ENCODE measurements around the gene REL.

GRCh38 chr2:60857056-60857455 is 24.3 kb upstream of the REL start:
- TF ChIP-seq, protein P1, sequence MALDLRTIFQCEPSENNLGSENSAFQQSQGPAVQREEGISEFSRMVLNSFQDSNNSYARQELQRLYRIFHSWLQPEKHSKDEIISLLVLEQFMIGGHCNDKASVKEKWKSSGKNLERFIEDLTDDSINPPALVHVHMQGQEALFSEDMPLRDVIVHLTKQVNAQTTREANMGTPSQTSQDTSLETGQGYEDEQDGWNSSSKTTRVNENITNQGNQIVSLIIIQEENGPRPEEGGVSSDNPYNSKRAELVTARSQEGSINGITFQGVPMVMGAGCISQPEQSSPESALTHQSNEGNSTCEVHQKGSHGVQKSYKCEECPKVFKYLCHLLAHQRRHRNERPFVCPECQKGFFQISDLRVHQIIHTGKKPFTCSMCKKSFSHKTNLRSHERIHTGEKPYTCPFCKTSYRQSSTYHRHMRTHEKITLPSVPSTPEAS (tag by site-specific recombination; IDR thresholded peaks at IDR 0.05) = no peak
- TF ChIP-seq ZNF18 (tag by site-specific recombination; IDR thresholded peaks at IDR 0.05) (no peak), CTCF (tag by site-specific recombination; IDR thresholded peaks at IDR 0.05) (no peak), ZNF571 (tag by site-specific recombination; IDR thresholded peaks at IDR 0.05) (no peak), ZNF354C (tag by site-specific recombination; IDR thresholded peaks at IDR 0.05; ENCODE audit: borderline replicate concordance, low read depth) (no peak), ZNF350 (tag by site-specific recombination; IDR thresholded peaks at IDR 0.05) (no peak), REST (tag by site-specific recombination; IDR thresholded peaks at IDR 0.05) (no peak)
- TF ChIP-seq, protein P2, sequence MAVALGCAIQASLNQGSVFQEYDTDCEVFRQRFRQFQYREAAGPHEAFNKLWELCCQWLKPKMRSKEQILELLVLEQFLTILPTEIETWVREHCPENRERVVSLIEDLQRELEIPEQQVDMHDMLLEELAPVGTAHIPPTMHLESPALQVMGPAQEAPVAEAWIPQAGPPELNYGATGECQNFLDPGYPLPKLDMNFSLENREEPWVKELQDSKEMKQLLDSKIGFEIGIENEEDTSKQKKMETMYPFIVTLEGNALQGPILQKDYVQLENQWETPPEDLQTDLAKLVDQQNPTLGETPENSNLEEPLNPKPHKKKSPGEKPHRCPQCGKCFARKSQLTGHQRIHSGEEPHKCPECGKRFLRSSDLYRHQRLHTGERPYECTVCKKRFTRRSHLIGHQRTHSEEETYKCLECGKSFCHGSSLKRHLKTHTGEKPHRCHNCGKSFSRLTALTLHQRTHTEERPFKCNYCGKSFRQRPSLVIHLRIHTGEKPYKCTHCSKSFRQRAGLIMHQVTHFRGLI (tag by site-specific recombination; IDR thresholded peaks at IDR 0.05) = no peak
- TF ChIP-seq, protein P3, sequence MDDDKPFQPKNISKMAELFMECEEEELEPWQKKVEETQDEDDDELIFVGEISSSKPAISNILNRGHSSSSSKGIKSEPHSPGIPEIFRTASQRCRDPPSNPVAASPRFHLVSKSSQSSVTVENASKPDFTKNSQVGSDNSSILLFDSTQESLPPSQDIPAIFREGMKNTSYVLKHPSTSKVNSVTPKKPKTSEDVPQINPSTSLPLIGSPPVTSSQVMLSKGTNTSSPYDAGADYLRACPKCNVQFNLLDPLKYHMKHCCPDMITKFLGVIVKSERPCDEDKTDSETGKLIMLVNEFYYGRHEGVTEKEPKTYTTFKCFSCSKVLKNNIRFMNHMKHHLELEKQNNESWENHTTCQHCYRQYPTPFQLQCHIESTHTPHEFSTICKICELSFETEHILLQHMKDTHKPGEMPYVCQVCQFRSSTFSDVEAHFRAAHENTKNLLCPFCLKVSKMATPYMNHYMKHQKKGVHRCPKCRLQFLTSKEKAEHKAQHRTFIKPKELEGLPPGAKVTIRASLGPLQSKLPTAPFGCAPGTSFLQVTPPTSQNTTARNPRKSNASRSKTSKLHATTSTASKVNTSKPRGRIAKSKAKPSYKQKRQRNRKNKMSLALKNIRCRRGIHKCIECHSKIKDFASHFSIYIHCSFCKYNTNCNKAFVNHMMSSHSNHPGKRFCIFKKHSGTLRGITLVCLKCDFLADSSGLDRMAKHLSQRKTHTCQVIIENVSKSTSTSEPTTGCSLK (tag by site-specific recombination; IDR thresholded peaks at IDR 0.05) = no peak

Data from HEK293 (cell line).